ENCODE measurements around the gene DNAH11. TPM values are rescaled to one million over a fixed set of nuclear protein-coding genes. Genes with fewer than 3 reads are reported as not detected.

The DNAH11 gene
- total RNA-seq, 1 experiment from 2014 or later = 2.0 TPM

- TF ChIP-seq CTCF (IDR thresholded peaks at IDR 0.05; ENCODE audit: insufficient read depth in 1 of 2, low read depth in 1 of 2, low read length in 1 of 2, severe bottlenecking in 1 of 2, unreplicated experiment in 1 of 2) = no peak
- Mint-ChIP-seq H3K4me3 (ENCODE audit: unreplicated experiment) (no peak overlapping the region), H3K36me3 (ENCODE audit: insufficient read depth, unreplicated experiment) (no peaks in the 10 kb centered on the region), H3K9me3 (ENCODE audit: unreplicated experiment) (no peaks in the 10 kb centered on the region), H3K27ac (ENCODE audit: unreplicated experiment) (no peak overlapping the region), H3K4me1 (ENCODE audit: low read depth, unreplicated experiment) (no peaks in the 10 kb centered on the region), H3K27me3 (ENCODE audit: insufficient read depth, unreplicated experiment) (peaks cover 3% of the 10 kb centered on the region)
- DNase-seq = no peak
- Histone ChIP-seq H3K4me3 (ENCODE audit: low read depth, low read length) (no peak overlapping the region), H3K9me3 (no peaks in the 10 kb centered on the region), H3K27me3 (replicated peaks; ENCODE audit: control insufficient read depth, insufficient read depth, low read length) (peaks cover 2% of the 10 kb centered on the region; the same call in 1 of the 2 replicates), H3K4me1 (0 out of 2 replicates have a peak, but pooled peaks cover 5% of the 10 kb centered on the region), H3K36me3 (ENCODE audit: control insufficient read depth, insufficient read depth, low read length) (peaks cover 1% of the 10 kb centered on the region; the same call in 1 of the 2 replicates)
- ChIA-PET POLR2A (no interaction called here), CTCF (no interaction called here)
- intact Hi-C loops (cut with micrococcal nuclease; ENCODE audit: unreplicated experiment) = no loop called here
- no TSS peak for BruUV-seq (replicated peaks)
Measured at GRCh38 chr7:21939858-21940372, 397.1 kb downstream of the DNAH11 start.

GRCh38 chr7:21941611-21942141 lies 398.8 kb downstream of the DNAH11 start:
- H3K36me3 Mint-ChIP-seq (ENCODE audit: insufficient read depth, unreplicated experiment) = no peaks in the 10 kb centered on the region
- no peaks in the 10 kb centered on the region for H3K9me3 Mint-ChIP-seq (ENCODE audit: unreplicated experiment)
- no peaks in the 10 kb centered on the region for H3K4me1 Mint-ChIP-seq (ENCODE audit: low read depth, unreplicated experiment)
- ChIA-PET POLR2A (no interaction called here), CTCF (no interaction called here)
- BruUV-seq (replicated peaks) = no TSS peak
- no peaks in the 10 kb centered on the region for H3K27me3 Mint-ChIP-seq (ENCODE audit: insufficient read depth, unreplicated experiment)
- TF ChIP-seq CTCF (IDR thresholded peaks at IDR 0.05; ENCODE audit: insufficient read depth in 1 of 2, low read depth in 1 of 2, low read length in 1 of 2, severe bottlenecking in 1 of 2, unreplicated experiment in 1 of 2) = no peak
- H3K27me3 ChIP-seq (replicated peaks; ENCODE audit: control insufficient read depth, insufficient read depth, low read length) = peaks cover 2% of the 10 kb centered on the region; the same call in 1 of the 2 replicates
- intact Hi-C loops (cut with micrococcal nuclease; ENCODE audit: unreplicated experiment) = no loop called here
- H3K36me3 ChIP-seq (ENCODE audit: control insufficient read depth, insufficient read depth, low read length) = peaks cover 1% of the 10 kb centered on the region; the same call in 1 of the 2 replicates
- H3K4me3 ChIP-seq (ENCODE audit: low read depth, low read length) = no peak overlapping the region
- H3K9me3 ChIP-seq = no peaks in the 10 kb centered on the region
- no peak overlapping the region for H3K4me3 Mint-ChIP-seq (ENCODE audit: unreplicated experiment)
- DNase-seq = peak in 1 of 2 experiments; percentile 26
- H3K27ac Mint-ChIP-seq (ENCODE audit: unreplicated experiment) = no peak overlapping the region
- H3K4me1 ChIP-seq = 0 out of 2 replicates have a peak, but pooled peaks cover 8% of the 10 kb centered on the region

- intact Hi-C loops (cut with micrococcal nuclease; ENCODE audit: unreplicated experiment) = no loop called here
- ChIA-PET CTCF (no interaction called here), POLR2A (no interaction called here)
- DNase-seq = no peak
- Histone ChIP-seq H3K4me3 (ENCODE audit: low read depth, low read length) (no peak overlapping the region), H3K36me3 (ENCODE audit: control insufficient read depth, insufficient read depth, low read length) (peaks cover 1% of the 10 kb centered on the region; the same call in 1 of the 2 replicates), H3K9me3 (no peaks in the 10 kb centered on the region), H3K4me1 (0 out of 2 replicates have a peak, but pooled peaks cover 8% of the 10 kb centered on the region), H3K27me3 (replicated peaks; ENCODE audit: control insufficient read depth, insufficient read depth, low read length) (peaks cover 2% of the 10 kb centered on the region; the same call in 1 of the 2 replicates)
- no TSS peak for BruUV-seq (replicated peaks)
- TF ChIP-seq CTCF (IDR thresholded peaks at IDR 0.05; ENCODE audit: insufficient read depth in 1 of 2, low read depth in 1 of 2, low read length in 1 of 2, severe bottlenecking in 1 of 2, unreplicated experiment in 1 of 2) = no peak
- H3K4me3 Mint-ChIP-seq (ENCODE audit: unreplicated experiment) = no peak overlapping the region
- no peaks in the 10 kb centered on the region for H3K36me3 Mint-ChIP-seq (ENCODE audit: insufficient read depth, unreplicated experiment)
- H3K9me3 Mint-ChIP-seq (ENCODE audit: unreplicated experiment) = no peaks in the 10 kb centered on the region
- no peaks in the 10 kb centered on the region for H3K27me3 Mint-ChIP-seq (ENCODE audit: insufficient read depth, unreplicated experiment)
- no peak overlapping the region for H3K27ac Mint-ChIP-seq (ENCODE audit: unreplicated experiment)
- peaks cover 3% of the 10 kb centered on the region for H3K4me1 Mint-ChIP-seq (ENCODE audit: low read depth, unreplicated experiment)
Measured at GRCh38 chr7:21942955-21943354, 400.1 kb downstream of the DNAH11 start.

Data from Caco-2 (cell line).